MM.1S (cell line): ENCODE results near the gene LRRC1.

Source experiments
- DNase-seq: peaks from one replicate; pipeline ENCODE4 v3.0.0-alpha.2; 2015
- H2AFZ ChIP-seq: fragments of 300-600 bp; sonication (generic); 2 replicates; pipeline ENCODE4 v1.6.0; 2016; ENCODE audit warnings: antibody characterized with exemption, low read length
- H3F3A ChIP-seq: fragments of 300-600 bp; sonication (generic); 2 replicates; pipeline ENCODE4 v1.6.1; 2016; ENCODE audit warnings: mild to moderate bottlenecking, antibody characterized with exemption, low read length, moderate library complexity, mixed read lengths; ENCODE audit not compliant: insufficient read depth
- H3K27ac ChIP-seq: fragments of 300-600 bp; sonication (generic); 2 replicates; pipeline ENCODE4 v1.5.1; 2016; ENCODE audit warnings: mild to moderate bottlenecking, low read length
- H3K27me3 ChIP-seq: fragments of 300-600 bp; sonication (generic); replicated peaks from 2 replicates; pipeline ENCODE4 v1.6.0; 2016; ENCODE audit warnings: low read length; ENCODE audit not compliant: insufficient read depth
- H3K36me3 ChIP-seq: fragments of 300-600 bp; sonication (generic); replicated peaks from 2 replicates; pipeline ENCODE4 v1.6.1; 2016; ENCODE audit warnings: mild to moderate bottlenecking, low read length, mixed read lengths; ENCODE audit not compliant: insufficient read depth
- H3K4me1 ChIP-seq: fragments of 300-600 bp; sonication (generic); 2 replicates; pipeline ENCODE4 v1.6.1; 2016; ENCODE audit warnings: low read length, mixed read lengths
- H3K4me2 ChIP-seq: fragments of 300-600 bp; sonication (generic); 2 replicates; pipeline ENCODE4 v1.6.0; 2016; ENCODE audit warnings: low read depth, low read length
- H3K4me3 ChIP-seq: fragments of 300-600 bp; sonication (generic); 2 replicates; pipeline ENCODE4 v1.5.1; 2016; ENCODE audit warnings: low read length, mixed read lengths
- H3K79me2 ChIP-seq: fragments of 300-600 bp; sonication (generic); 2 replicates; pipeline ENCODE4 v1.6.1; 2016; ENCODE audit warnings: mixed run types, low read length, mixed read lengths
- H3K9ac ChIP-seq: fragments of 300-600 bp; sonication (generic); 2 replicates; pipeline ENCODE4 v1.6.1; 2016; ENCODE audit warnings: low read length, mixed read lengths
- H3K9me2 ChIP-seq: fragments of 300-600 bp; sonication (generic); replicated peaks from 2 replicates; pipeline ENCODE4 v1.6.1; 2016; ENCODE audit warnings: mild to moderate bottlenecking, low read length, mixed read lengths; ENCODE audit not compliant: insufficient read depth
- H3K9me3 ChIP-seq: fragments of 300-600 bp; sonication (generic); replicated peaks from 2 replicates; pipeline ENCODE4 v1.6.1; 2016; ENCODE audit warnings: mild to moderate bottlenecking, low read length, mixed read lengths; ENCODE audit not compliant: insufficient read depth
- H4K20me1 ChIP-seq: fragments of 300-600 bp; sonication (generic); 2 replicates; pipeline ENCODE4 v1.6.1; 2016; ENCODE audit warnings: mild to moderate bottlenecking, low read length, moderate library complexity, mixed read lengths; ENCODE audit not compliant: insufficient read depth
- CTCF ChIP-seq: fragments of 300-600 bp; sonication (generic); IDR thresholded peaks from 2 replicates; pipeline ENCODE4 v1.5.1; 2016; ENCODE audit warnings: antibody characterized with exemption, low read length, mixed read lengths
- EZH2 ChIP-seq: fragments of 300-600 bp; sonication (generic); optimal IDR thresholded peaks from 2 replicates; pipeline ENCODE3; 2017; ENCODE audit warnings: low read depth, mild to moderate bottlenecking, antibody characterized with exemption, low read length, mixed read lengths
- EZH2phosphoT487 ChIP-seq: fragments of 300-600 bp; sonication (generic); IDR thresholded peaks from 2 replicates; pipeline ENCODE4 v1.6.1; 2018; ENCODE audit warnings: antibody characterized with exemption, low read length

The LRRC1 gene

GRCh38 chr6:53794720-53795339, at the start of gene LRRC1:
TSS of gene LRRC1 (plus strand) at chr6:53795005. CDS start at chr6:53795257, 252 bp downstream.
- Histone ChIP-seq H3K4me2 (peak within 1 kb of the TSS; percentile 86), H3K27me3 (no peaks in the 10 kb centered on the region), H3K9me2 (no peaks in the 10 kb centered on the region), H3F3A (peaks cover 13% of the 10 kb centered on the region), H3K27ac (peak within 1 kb of the TSS; percentile 88), H3K9me3 (no peaks in the 10 kb centered on the region), H4K20me1 (no peaks in the 10 kb centered on the region), H3K4me3 (peak within 1 kb of the TSS; percentile 87), H2AFZ (peak within 1 kb of the TSS; percentile 75), H3K4me1 (peaks cover 4% of the 10 kb centered on the region; the same call in 1 of the 2 replicates), H3K9ac (peak within 1 kb of the TSS; percentile 75), H3K79me2 (peaks cover 50% of the 10 kb centered on the region), H3K36me3 (no peaks in the 10 kb centered on the region)
- DNase-seq, result peak; percentile 93
- TF ChIP-seq CTCF, result no peak
- TF ChIP-seq EZH2, result no peak
- TF ChIP-seq EZH2phosphoT487, result no peak

- H3K27ac ChIP-seq, result no peak overlapping the region
- H3K4me2 ChIP-seq, result no peak overlapping the region
- H3K36me3 ChIP-seq, result no peaks in the 10 kb centered on the region
- H2AFZ ChIP-seq, result no peak overlapping the region
- H3K79me2 ChIP-seq, result no peaks in the 10 kb centered on the region
- no peaks in the 10 kb centered on the region for H3F3A ChIP-seq
- H3K9me3 ChIP-seq, result no peaks in the 10 kb centered on the region
- H3K27me3 ChIP-seq, result no peaks in the 10 kb centered on the region
- H3K9me2 ChIP-seq, result no peaks in the 10 kb centered on the region
- no peaks in the 10 kb centered on the region for H3K4me1 ChIP-seq
- H3K9ac ChIP-seq, result no peak overlapping the region
- H4K20me1 ChIP-seq, result no peaks in the 10 kb centered on the region
- H3K4me3 ChIP-seq, result no peak overlapping the region
- no peak for TF ChIP-seq EZH2phosphoT487
- TF ChIP-seq CTCF, result no peak
- TF ChIP-seq EZH2, result no peak
- DNase-seq, result no peak
Observed at GRCh38 chr6:53746442-53747103, 48.2 kb upstream of the LRRC1 start.

GRCh38 chr6:53750052-53750650, 44.7 kb upstream of the LRRC1 start:
- Histone ChIP-seq H3K9ac (no peak overlapping the region), H3K27me3 (no peaks in the 10 kb centered on the region), H3K79me2 (no peaks in the 10 kb centered on the region), H3K27ac (no peak overlapping the region), H3K36me3 (no peaks in the 10 kb centered on the region), H3K4me2 (no peak overlapping the region), H3K4me1 (no peaks in the 10 kb centered on the region), H3K4me3 (no peak overlapping the region), H2AFZ (no peak overlapping the region), H3K9me3 (no peaks in the 10 kb centered on the region), H3K9me2 (no peaks in the 10 kb centered on the region), H3F3A (no peaks in the 10 kb centered on the region), H4K20me1 (no peaks in the 10 kb centered on the region)
- TF ChIP-seq EZH2, result no peak
- TF ChIP-seq CTCF, result no peak
- no peak for TF ChIP-seq EZH2phosphoT487
- no peak for DNase-seq
